HAP-1 (cell line): ENCODE data around the gene AGER.

Experiments used
- DNase-seq, 2 experiments: peaks; one replicate each; pipeline ENCODE4 v3.0.0-alpha.2; 2016 to 2020; ENCODE audit warnings: low spot score in 2 of 2
- H3K27me3 ChIP-seq: fragments of 250-450 bp; sonication (Bioruptor Pico); 2 replicates; pipeline ENCODE4 v1.5.1; 2020; ENCODE audit warnings: low read depth, mild to moderate bottlenecking, moderate library complexity
- H3K36me3 ChIP-seq: fragments of 250-450 bp; sonication (Bioruptor Pico); replicated peaks from 2 replicates; pipeline ENCODE4 v1.5.1; 2020; ENCODE audit warnings: mild to moderate bottlenecking
- H3K4me1 ChIP-seq: fragments of 250-450 bp; sonication (Bioruptor Pico); 2 replicates; pipeline ENCODE4 v1.5.1; 2020; ENCODE audit warnings: mild to moderate bottlenecking
- H3K4me3 ChIP-seq: fragments of 250-450 bp; sonication (Bioruptor Pico); 2 replicates; pipeline ENCODE4 v1.5.1; 2020; ENCODE audit warnings: mild to moderate bottlenecking, moderate library complexity
- H3K9me3 ChIP-seq: fragments of 250-450 bp; sonication (Bioruptor Pico); 2 replicates; pipeline ENCODE4 v1.5.1; 2020; ENCODE audit warnings: mild to moderate bottlenecking, moderate library complexity
- in situ Hi-C: fragments of 300-500 bp; cut with MboI; formaldehyde crosslinking; loops from 3 replicates; pipeline ENCODE4 v1.14.3; 2020; ENCODE audit warnings: low sequenced_read_pairs, inconsistent platforms, mixed read lengths

The AGER gene

DNA sequence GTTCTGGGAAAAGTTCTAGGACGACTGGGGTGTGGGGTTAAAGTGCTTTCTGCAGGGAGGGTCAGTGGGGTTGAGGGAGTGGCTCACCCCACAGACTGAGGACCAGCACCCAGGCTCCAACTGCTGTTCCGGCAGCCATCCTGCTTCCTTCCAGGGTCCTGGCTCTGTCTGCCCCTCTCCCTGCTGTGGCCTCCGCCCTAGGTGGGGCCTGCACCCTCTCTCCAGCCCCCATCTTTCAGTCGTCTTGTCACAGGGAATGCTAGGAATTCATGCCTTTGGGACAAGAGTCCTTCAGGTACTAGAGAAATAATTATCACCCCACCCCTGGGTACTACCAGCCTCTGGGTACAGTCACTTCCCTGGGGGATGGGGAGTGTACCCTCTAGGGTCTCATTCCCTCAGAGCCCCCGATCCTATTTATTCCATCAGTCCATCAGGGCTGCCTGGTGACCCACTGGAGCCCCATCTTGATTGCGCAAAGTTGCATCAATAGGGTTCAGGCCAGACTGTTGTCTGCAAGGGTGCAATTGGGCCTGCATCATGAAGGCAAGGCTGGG is at the start of gene AGER:
Gene AGER, minus strand, starts transcription at position 170 of the 557 bp plus-strand sequence. Its CDS starts 31 bp downstream, at position 139.
- H3K4me1 ChIP-seq = peaks cover 3% of the 10 kb centered on the region; the same call in 1 of the 2 replicates
- in situ Hi-C loops = no loop called here
- H3K27me3 ChIP-seq = no peaks in the 10 kb centered on the region
- no peak within 1 kb of the TSS for H3K4me3 ChIP-seq
- H3K36me3 ChIP-seq = peaks cover 45% of the 10 kb centered on the region
- no peaks in the 10 kb centered on the region for H3K9me3 ChIP-seq
- DNase-seq = no peak

DNA sequence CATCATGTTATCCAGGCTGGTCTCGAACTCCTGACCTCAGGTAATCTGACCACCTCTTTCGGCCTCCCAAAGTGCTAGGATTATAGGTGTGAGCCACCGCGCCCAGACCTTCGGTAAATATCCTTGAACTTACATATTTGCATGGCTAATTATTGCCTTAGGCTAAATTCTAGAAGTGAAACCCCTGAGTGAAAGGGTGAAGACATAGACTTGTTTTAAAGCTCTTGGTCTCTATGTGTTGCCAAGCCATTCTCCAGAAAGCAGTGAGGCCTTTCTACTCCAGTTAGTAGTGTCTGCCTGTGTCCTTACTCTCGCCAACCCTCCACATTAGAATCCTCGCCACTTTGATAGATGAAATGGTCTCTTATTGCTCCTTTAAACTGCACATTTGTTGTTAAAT is 42.4 kb upstream of the AGER start:
- Histone ChIP-seq H3K27me3 (peaks cover 8% of the 10 kb centered on the region), H3K9me3 (no peaks in the 10 kb centered on the region), H3K4me3 (no peak overlapping the region), H3K36me3 (no peaks in the 10 kb centered on the region), H3K4me1 (no peaks in the 10 kb centered on the region)
- in situ Hi-C loops = loop anchor here (25.0 kb wide), 1 partner anchor 561 kb away; no protein-coding TSS in a partner anchor
- no peak for DNase-seq

GRCh38 chr6:32224696-32225095 is 40.6 kb upstream of the AGER start:
- in situ Hi-C loops = loop anchor here (25.0 kb wide), 1 partner anchor 563 kb away; no protein-coding TSS in a partner anchor
- no peaks in the 10 kb centered on the region for H3K4me1 ChIP-seq
- DNase-seq = no peak
- peaks cover 8% of the 10 kb centered on the region for H3K27me3 ChIP-seq
- no peak overlapping the region for H3K4me3 ChIP-seq
- H3K36me3 ChIP-seq = no peaks in the 10 kb centered on the region
- no peaks in the 10 kb centered on the region for H3K9me3 ChIP-seq

DNA sequence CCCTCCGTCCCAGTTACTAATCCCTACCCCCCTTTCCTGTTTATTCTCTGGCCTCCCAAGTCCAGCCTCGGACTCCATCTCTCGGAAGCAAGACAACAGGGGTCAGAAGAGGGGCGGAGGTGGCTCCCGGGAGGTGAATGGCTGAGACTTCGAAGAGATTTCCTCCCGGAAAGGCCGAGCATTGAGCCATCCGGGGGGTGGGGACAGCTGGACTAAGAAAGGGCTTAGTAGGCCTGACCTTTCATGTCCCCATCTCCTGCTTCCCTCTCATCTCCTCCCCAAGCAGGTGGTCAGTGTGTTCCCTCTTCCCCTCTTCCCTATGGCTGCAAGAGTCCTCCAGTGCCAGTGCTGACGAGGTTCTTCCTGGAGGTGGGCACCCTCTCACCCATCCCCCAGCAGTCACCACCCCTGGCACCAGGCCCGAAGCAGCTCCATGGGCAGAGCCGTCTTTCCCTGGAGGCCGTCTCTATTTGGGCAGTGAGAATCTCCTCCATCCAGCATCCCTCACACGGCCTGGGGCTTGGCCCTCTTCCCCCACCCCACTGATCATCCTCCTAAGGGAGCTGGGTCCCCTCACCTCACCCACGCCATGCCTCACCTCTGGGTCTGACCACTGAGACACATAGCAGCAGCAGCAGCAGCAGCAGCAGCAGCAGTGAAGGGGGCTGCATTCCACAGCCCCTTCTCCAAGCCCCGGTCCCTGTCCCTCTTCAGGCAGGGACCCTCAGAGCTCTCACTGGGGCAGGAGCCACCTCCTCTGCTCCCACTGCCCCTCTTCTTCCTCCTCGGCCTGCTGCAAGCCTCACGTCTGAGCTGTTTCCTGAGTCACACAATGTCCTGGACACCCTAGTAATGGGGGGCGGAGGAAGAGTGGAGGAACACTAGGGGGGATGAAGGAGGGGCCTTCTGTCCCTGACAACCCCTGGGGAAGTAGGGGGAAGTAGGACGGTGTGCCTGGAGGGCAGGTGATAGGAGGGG is 39.5 kb upstream of the AGER start, which contains the start of gene NOTCH4:
Gene NOTCH4, minus strand, starts transcription at position 810 of the 978 bp plus-strand sequence. Its CDS starts 139 bp downstream, at position 671.
- in situ Hi-C loops = no loop called here
- Histone ChIP-seq H3K4me3 (no peak within 1 kb of the TSS), H3K9me3 (no peaks in the 10 kb centered on the region), H3K4me1 (no peaks in the 10 kb centered on the region), H3K27me3 (peaks cover 8% of the 10 kb centered on the region), H3K36me3 (no peaks in the 10 kb centered on the region)
- no peak for DNase-seq

- Histone ChIP-seq H3K36me3 (no peaks in the 10 kb centered on the region), H3K4me3 (no peak overlapping the region), H3K9me3 (no peaks in the 10 kb centered on the region), H3K27me3 (peaks cover 8% of the 10 kb centered on the region), H3K4me1 (no peaks in the 10 kb centered on the region)
- DNase-seq = no peak
- in situ Hi-C loops = no loop called here
These were observed 38.5 kb upstream of the AGER start for GRCh38 chr6:32222333-32223230.

DNA sequence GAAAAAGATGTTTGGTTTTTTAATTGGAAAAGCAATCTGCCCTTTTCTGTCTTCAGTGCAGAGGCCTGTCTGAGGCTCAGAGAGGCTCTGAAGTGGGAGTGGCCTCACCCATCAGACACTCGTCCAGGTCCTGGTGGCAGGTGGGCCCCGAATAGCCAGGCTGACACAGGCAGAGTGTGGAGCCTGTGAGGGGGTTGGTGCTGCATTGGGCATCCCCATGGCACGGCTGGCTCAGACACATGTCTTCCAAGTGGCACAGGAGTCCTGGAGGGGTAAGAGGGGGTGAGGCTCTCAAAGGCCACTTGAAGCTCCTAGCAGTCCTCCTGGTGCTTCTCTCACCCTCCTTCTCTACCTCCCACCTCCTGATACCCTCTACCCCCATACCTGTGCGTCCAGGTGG is 36.0 kb upstream of the AGER start:
- no peak for DNase-seq
- no peaks in the 10 kb centered on the region for H3K4me1 ChIP-seq
- H3K9me3 ChIP-seq = no peaks in the 10 kb centered on the region
- H3K27me3 ChIP-seq = peaks cover 8% of the 10 kb centered on the region
- no peaks in the 10 kb centered on the region for H3K36me3 ChIP-seq
- in situ Hi-C loops = no loop called here
- no peak overlapping the region for H3K4me3 ChIP-seq

DNA sequence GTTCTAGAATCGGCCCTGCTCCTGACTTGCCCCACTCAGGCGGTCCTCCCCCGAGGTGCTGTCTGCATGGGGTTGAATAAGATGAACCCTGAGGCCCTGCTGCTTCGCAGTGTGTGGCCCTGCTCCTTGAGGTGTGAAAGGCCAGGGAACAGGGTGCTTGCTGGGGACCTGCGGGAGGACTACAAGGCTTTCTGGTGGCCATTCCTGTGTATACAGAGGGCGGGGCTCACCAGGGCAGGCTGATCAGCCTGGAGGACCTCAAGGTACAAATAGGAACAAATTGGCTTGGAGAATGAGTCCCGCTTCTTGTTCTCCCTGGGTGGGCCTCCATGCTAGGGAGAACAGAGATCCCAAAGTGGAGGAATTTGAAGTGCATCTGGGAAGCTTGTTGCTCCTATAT is 34.1 kb upstream of the AGER start:
- Histone ChIP-seq H3K4me3 (no peak overlapping the region), H3K4me1 (no peaks in the 10 kb centered on the region), H3K36me3 (no peaks in the 10 kb centered on the region), H3K9me3 (no peaks in the 10 kb centered on the region), H3K27me3 (peaks cover 8% of the 10 kb centered on the region)
- DNase-seq = no peak
- in situ Hi-C loops = no loop called here

DNA sequence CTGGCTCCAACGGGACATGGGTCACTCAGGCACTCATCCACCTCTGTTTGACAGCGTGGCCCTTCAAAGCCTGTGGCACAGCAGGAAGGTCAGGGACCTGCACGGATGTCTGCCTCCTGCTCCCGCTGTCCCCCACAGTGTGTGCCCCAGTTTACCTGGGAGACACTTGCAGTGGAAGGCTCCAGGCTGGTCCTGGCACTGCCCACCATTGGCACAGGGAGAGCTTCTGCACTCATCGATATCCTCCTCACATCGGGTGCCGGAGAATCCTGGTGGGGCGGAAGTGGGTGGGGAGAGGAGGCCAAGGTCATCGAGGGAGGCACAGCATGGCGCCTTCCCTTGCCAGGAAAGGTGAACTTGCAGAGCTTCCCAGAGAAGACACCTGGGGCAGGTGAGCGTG is 32.9 kb upstream of the AGER start:
- H3K9me3 ChIP-seq = no peaks in the 10 kb centered on the region
- no peaks in the 10 kb centered on the region for H3K4me1 ChIP-seq
- no peaks in the 10 kb centered on the region for H3K36me3 ChIP-seq
- no peak overlapping the region for H3K4me3 ChIP-seq
- DNase-seq = no peak
- in situ Hi-C loops = no loop called here
- peaks cover 5% of the 10 kb centered on the region for H3K27me3 ChIP-seq

DNA sequence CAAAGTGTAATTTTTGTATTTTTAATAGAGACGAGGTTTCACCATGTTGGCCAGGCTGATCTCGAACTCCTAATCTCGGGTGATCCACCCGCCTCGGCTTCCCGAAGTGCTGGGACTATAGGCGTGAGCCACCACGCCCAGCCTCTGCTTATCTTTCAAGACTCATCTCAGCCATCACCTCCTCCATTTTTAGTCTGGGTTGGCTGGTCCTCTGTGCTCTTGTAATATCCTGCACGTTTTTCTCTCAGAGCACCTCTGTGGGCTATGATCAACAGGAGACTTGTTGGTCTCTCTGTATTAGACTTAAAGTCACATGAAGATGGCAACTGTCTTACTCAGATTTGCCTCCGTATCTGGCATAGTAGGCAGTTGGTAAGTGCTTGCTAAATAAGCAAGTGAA is 32.2 kb upstream of the AGER start:
- Histone ChIP-seq H3K36me3 (no peaks in the 10 kb centered on the region), H3K27me3 (no peaks in the 10 kb centered on the region), H3K4me3 (no peak overlapping the region), H3K4me1 (no peaks in the 10 kb centered on the region), H3K9me3 (no peaks in the 10 kb centered on the region)
- in situ Hi-C loops = no loop called here
- no peak for DNase-seq

DNA sequence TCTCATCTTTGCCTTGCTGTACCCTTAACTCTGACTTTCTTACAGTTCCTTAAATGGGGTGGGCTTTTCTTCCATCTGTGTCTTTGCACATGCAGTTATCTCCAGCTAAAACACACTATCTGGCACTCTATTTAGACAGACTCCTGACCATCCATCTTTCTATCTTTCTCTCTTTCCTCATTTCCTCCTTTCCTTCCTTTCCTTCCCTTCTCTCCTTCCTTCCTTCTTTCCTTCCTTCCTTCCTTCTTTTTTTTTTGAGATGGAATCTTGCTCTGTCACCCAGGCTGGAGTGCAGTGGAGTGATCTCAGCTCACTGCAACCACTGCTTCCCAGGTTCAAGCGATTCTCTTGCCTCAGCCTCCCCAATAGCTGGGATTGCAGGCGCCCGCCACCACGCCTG is 31.6 kb upstream of the AGER start:
- H3K27me3 ChIP-seq = no peaks in the 10 kb centered on the region
- H3K4me3 ChIP-seq = no peak overlapping the region
- H3K9me3 ChIP-seq = no peaks in the 10 kb centered on the region
- DNase-seq = no peak
- in situ Hi-C loops = no loop called here
- H3K4me1 ChIP-seq = no peaks in the 10 kb centered on the region
- H3K36me3 ChIP-seq = no peaks in the 10 kb centered on the region

- no peak for DNase-seq
- no peaks in the 10 kb centered on the region for H3K27me3 ChIP-seq
- no peaks in the 10 kb centered on the region for H3K4me1 ChIP-seq
- H3K36me3 ChIP-seq = no peaks in the 10 kb centered on the region
- in situ Hi-C loops = no loop called here
- H3K9me3 ChIP-seq = no peaks in the 10 kb centered on the region
- H3K4me3 ChIP-seq = no peak overlapping the region
These were observed 30.1 kb upstream of the AGER start for GRCh38 chr6:32214126-32214525.

- Histone ChIP-seq H3K36me3 (no peaks in the 10 kb centered on the region), H3K9me3 (no peaks in the 10 kb centered on the region), H3K4me1 (no peaks in the 10 kb centered on the region), H3K27me3 (no peaks in the 10 kb centered on the region), H3K4me3 (no peak overlapping the region)
- no peak for DNase-seq
- in situ Hi-C loops = no loop called here
These were observed 29.6 kb upstream of the AGER start for GRCh38 chr6:32213649-32214048.

DNA sequence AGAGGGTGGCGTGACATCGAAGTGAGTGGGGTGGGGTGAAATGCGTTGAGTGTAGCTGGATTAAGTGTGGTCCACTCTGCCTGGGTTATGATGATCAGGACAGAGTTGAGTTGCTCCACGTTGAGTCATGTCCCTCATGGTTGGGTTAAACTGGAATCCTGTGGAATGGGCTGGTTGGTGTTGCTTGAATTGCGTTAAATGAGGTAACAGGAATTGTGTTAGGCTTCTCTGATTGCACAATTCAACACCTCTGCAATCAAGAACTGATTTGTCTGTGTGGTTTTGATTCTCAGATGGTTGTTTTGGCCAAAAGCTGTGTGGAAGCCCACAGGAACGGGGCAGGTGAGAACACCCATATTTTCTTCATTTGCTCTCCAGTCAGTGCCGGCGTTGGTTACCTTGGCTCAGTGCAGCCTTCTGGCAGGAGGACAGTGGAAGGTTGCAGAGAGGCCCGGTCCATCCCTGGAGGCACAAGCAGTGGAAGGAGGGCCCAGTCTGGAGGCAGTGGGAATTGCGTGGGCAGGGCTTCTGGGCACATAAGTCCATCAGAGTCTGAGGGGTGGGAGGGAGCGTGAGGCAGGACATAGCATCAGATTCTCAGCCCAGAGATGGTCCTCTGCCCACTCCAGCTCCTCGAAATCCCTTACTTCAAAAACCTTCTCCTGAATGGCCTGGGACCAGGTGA is 28.2 kb upstream of the AGER start:
- Histone ChIP-seq H3K36me3 (no peaks in the 10 kb centered on the region), H3K4me3 (no peak overlapping the region), H3K4me1 (no peaks in the 10 kb centered on the region), H3K27me3 (no peaks in the 10 kb centered on the region), H3K9me3 (no peaks in the 10 kb centered on the region)
- in situ Hi-C loops = no loop called here
- no peak for DNase-seq
